Smooth muscle cell (in vitro differentiated cells): ENCODE results near the gene FNIP1. TPM values are rescaled to one million over a fixed set of nuclear protein-coding genes. Genes with fewer than 3 reads are reported as not detected.

Experiments
- DNase-seq: peaks from one replicate; lab custom pipeline; 2025; ENCODE audit not compliant: unreplicated experiment; lab: John Stamatoyannopoulos, UW
- H2AFZ ChIP-seq: fragments of 200-600 bp; sonication (generic); 2 replicates; pipeline ENCODE4 v1.6.0; 2016; ENCODE audit warnings: antibody characterized with exemption, low read depth, mild to moderate bottlenecking
- H3F3A ChIP-seq: fragments of 200-600 bp; sonication (generic); 2 replicates; pipeline ENCODE4 v1.6.0; 2017; ENCODE audit warnings: antibody characterized with exemption, low read depth
- H3K27ac ChIP-seq: fragments of 200-600 bp; sonication (generic); 2 replicates; pipeline ENCODE4 v1.5.1; 2016; ENCODE audit warnings: low read depth, mild to moderate bottlenecking
- H3K27me3 ChIP-seq: fragments of 200-600 bp; sonication (generic); 2 replicates; pipeline ENCODE4 v1.6.1; 2016; ENCODE audit warnings: low read depth, mild to moderate bottlenecking
- H3K36me3 ChIP-seq: fragments of 200-600 bp; sonication (generic); 2 replicates; pipeline ENCODE4 v1.5.1; 2016; ENCODE audit warnings: low read depth
- H3K4me1 ChIP-seq: fragments of 200-600 bp; sonication (generic); 2 replicates; pipeline ENCODE4 v1.5.1; 2016; ENCODE audit warnings: low read depth
- H3K4me2 ChIP-seq: fragments of 200-600 bp; sonication (generic); 2 replicates; pipeline ENCODE4 v1.6.0; 2016; ENCODE audit warnings: mild to moderate bottlenecking
- H3K4me3 ChIP-seq: fragments of 200-600 bp; sonication (generic); 2 replicates; pipeline ENCODE4 v1.5.1; 2016; ENCODE audit warnings: mild to moderate bottlenecking
- H3K79me2 ChIP-seq: fragments of 200-600 bp; sonication (generic); 2 replicates; pipeline ENCODE4 v1.6.0; 2016; ENCODE audit warnings: low read depth, mild to moderate bottlenecking
- H3K9ac ChIP-seq: fragments of 200-600 bp; sonication (generic); 2 replicates; pipeline ENCODE4 v1.6.0; 2016; ENCODE audit warnings: low read depth
- H3K9me3 ChIP-seq: fragments of 200-600 bp; sonication (generic); replicated peaks from 2 replicates; pipeline ENCODE4 v1.5.1; 2016; ENCODE audit warnings: low read depth
- H4K20me1 ChIP-seq: fragments of 200-600 bp; sonication (generic); 2 replicates; pipeline ENCODE4 v1.6.0; 2016; ENCODE audit warnings: low read depth
- WGBS: methylation state at CpG from one replicate; pipeline ENCODE4 v1.1.7; 2016; ENCODE audit warnings: low lambda C conversion rate; 5-methylcytosine and 5-hydroxymethylcytosine counted together
- polyA plus RNA-seq: library from polyadenylated mRNA; unstranded; fragments of >200 nt; fragmentation: Nextera tagmentation; extraction: Ambion mirVana; gene quantifications from 2 replicates; pipeline ENCODE4 v1.2.1, GENCODE V29; 2016
- total RNA-seq: library from RNA; depleted of rRNA; stranded (reverse); fragments of >200 nt; gene quantifications from 2 replicates; pipeline ENCODE4 v1.2.3, GENCODE V29; 2014
- TF ChIP-seq, protein P1 (sequence below): fragments of 200-600 bp; sonication (generic); IDR thresholded peaks from 2 replicates; pipeline ENCODE4 v1.5.1; 2017; ENCODE audit warnings: borderline replicate concordance, mild to moderate bottlenecking, antibody characterized with exemption; ENCODE audit not compliant: insufficient read depth, poor library complexity, severe bottlenecking

FNIP1 gene
- total and polyA plus RNA-seq, 2 experiments from 2014 or later = 8.8 to 47.4 TPM

GRCh38 chr5:131617140-131617822, 179.5 kb downstream of the FNIP1 start:
- TF ChIP-seq, protein P1, sequence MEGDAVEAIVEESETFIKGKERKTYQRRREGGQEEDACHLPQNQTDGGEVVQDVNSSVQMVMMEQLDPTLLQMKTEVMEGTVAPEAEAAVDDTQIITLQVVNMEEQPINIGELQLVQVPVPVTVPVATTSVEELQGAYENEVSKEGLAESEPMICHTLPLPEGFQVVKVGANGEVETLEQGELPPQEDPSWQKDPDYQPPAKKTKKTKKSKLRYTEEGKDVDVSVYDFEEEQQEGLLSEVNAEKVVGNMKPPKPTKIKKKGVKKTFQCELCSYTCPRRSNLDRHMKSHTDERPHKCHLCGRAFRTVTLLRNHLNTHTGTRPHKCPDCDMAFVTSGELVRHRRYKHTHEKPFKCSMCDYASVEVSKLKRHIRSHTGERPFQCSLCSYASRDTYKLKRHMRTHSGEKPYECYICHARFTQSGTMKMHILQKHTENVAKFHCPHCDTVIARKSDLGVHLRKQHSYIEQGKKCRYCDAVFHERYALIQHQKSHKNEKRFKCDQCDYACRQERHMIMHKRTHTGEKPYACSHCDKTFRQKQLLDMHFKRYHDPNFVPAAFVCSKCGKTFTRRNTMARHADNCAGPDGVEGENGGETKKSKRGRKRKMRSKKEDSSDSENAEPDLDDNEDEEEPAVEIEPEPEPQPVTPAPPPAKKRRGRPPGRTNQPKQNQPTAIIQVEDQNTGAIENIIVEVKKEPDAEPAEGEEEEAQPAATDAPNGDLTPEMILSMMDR = no peak
- Histone ChIP-seq H2AFZ (no peak overlapping the region), H3K4me2 (no peak overlapping the region), H3K4me3 (no peak overlapping the region), H3K27me3 (no peaks in the 10 kb centered on the region), H3K36me3 (no peaks in the 10 kb centered on the region), H3F3A (no peaks in the 10 kb centered on the region), H3K27ac (no peak overlapping the region), H3K79me2 (peaks cover 82% of the 10 kb centered on the region), H3K9ac (no peak overlapping the region), H4K20me1 (peaks cover 41% of the 10 kb centered on the region), H3K9me3 (no peaks in the 10 kb centered on the region), H3K4me1 (peaks cover 5% of the 10 kb centered on the region)
- WGBS = 69% methylated on average over 11 of the region's 11 CpGs
- no peak for DNase-seq

DNA sequence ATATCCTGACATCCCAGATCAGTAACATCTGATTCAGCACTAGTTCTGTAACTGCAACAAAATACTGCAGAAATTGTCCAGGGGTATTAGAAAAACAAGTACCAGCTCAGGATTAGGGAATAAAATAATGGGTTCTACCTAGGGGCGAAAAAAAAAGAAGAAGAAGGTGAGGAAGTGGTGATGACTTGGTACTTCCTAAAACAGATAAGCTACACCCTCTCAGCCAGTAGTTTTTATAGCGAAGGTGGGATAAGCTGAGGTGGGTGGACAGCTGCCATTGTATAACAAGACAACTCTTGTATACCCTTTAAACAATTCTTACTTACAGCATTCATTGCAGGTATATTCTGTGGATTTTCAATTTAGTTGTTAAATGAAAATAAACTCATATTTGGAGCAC, 180.9 kb downstream of the FNIP1 start:
- Histone ChIP-seq H3K9me3 (no peaks in the 10 kb centered on the region), H3K79me2 (peaks cover 77% of the 10 kb centered on the region), H3K36me3 (no peaks in the 10 kb centered on the region), H3K27me3 (no peaks in the 10 kb centered on the region), H4K20me1 (peaks cover 41% of the 10 kb centered on the region), H3K4me2 (no peak overlapping the region), H3K27ac (no peak overlapping the region), H3K4me1 (peaks cover 7% of the 10 kb centered on the region), H3K9ac (no peak overlapping the region), H2AFZ (no peak overlapping the region), H3K4me3 (no peak overlapping the region), H3F3A (peaks cover 1% of the 10 kb centered on the region)
- 94% methylated on average over 2 of the region's 2 CpGs for WGBS
- TF ChIP-seq, protein P1 = no peak
- no peak for DNase-seq

GRCh38 chr5:131613423-131613822, 183.4 kb downstream of the FNIP1 start:
- Histone ChIP-seq H2AFZ (no peak overlapping the region), H3K9me3 (no peaks in the 10 kb centered on the region), H3F3A (peaks cover 2% of the 10 kb centered on the region), H3K4me2 (no peak overlapping the region), H3K27me3 (no peaks in the 10 kb centered on the region), H3K4me1 (peaks cover 11% of the 10 kb centered on the region), H3K36me3 (no peaks in the 10 kb centered on the region), H3K79me2 (peaks cover 69% of the 10 kb centered on the region), H4K20me1 (peaks cover 52% of the 10 kb centered on the region), H3K4me3 (no peak overlapping the region), H3K9ac (no peak overlapping the region), H3K27ac (no peak overlapping the region)
- no peak for DNase-seq
- TF ChIP-seq, protein P1 = no peak

- no peak overlapping the region for H2AFZ ChIP-seq
- WGBS = 85% methylated on average over 2 of the region's 2 CpGs
- H3K4me3 ChIP-seq = no peak overlapping the region
- no peak for DNase-seq
- peaks cover 11% of the 10 kb centered on the region for H3K4me1 ChIP-seq
- peak overlapping the region; percentile 70 for H3K4me2 ChIP-seq
- H3K79me2 ChIP-seq = peaks cover 70% of the 10 kb centered on the region
- no peak overlapping the region for H3K9ac ChIP-seq
- no peaks in the 10 kb centered on the region for H3K9me3 ChIP-seq
- TF ChIP-seq, protein P1 = no peak
- peak overlapping the region; percentile 55 for H3K27ac ChIP-seq
- peaks cover 2% of the 10 kb centered on the region for H3F3A ChIP-seq
- no peaks in the 10 kb centered on the region for H3K27me3 ChIP-seq
- H4K20me1 ChIP-seq = peaks cover 42% of the 10 kb centered on the region
- no peaks in the 10 kb centered on the region for H3K36me3 ChIP-seq
Observed at GRCh38 chr5:131611064-131611381, 185.8 kb downstream of the FNIP1 start.
